Sigmoid colon (tissue), 7 donors: ENCODE measurements around the gene CCS. TPM values are rescaled to one million over a fixed set of nuclear protein-coding genes. Genes with fewer than 3 reads are reported as not detected.

ENCODE experiments used
- DNase-seq: peaks from one replicate; pipeline ENCODE4 v3.0.0-alpha.2; 2019
- H3K27ac ChIP-seq, 4 donors: fragments of 200-600 bp; sonication (generic); one replicate each; pipeline ENCODE4 v1.5.1; 2016 to 2019; ENCODE audit warnings: mild to moderate bottlenecking in 1 of 4
- H3K27me3 ChIP-seq, 3 donors: fragments of 200-600 bp; sonication (generic); one replicate each; pipeline ENCODE4 v1.5.1; 2019; ENCODE audit warnings: mild to moderate bottlenecking in 1 of 3
- H3K36me3 ChIP-seq, 4 donors: fragments of 200-600 bp; sonication (generic); one replicate each; pipeline ENCODE4 v1.5.1; 2016 to 2019
- H3K4me1 ChIP-seq, 4 donors: fragments of 200-600 bp; sonication (generic); one replicate each; pipeline ENCODE4 v1.5.1; 2017 to 2019
- H3K4me3 ChIP-seq, 4 donors: fragments of 200-600 bp; sonication (generic); one replicate each; pipeline ENCODE4 v1.5.1; 2017 to 2019; ENCODE audit warnings: mild to moderate bottlenecking in 2 of 4, moderate library complexity in 1 of 4
- H3K9me3 ChIP-seq, 4 donors: fragments of 200-600 bp in 3 of 4; sonication (generic) in 3 of 4; one replicate each; pipeline versions ENCODE4 v1.5.1 to v1.6.1; 2013 to 2019
- CTCF ChIP-seq, 4 experiments: fragments of 450-650 bp in 3 of 4; fragments of 200-600 bp in 1 of 4; IDR thresholded peaks; one replicate each; pipeline ENCODE4 v1.5.1; 2016 to 2019; ENCODE audit warnings: antibody characterized with exemption in 4 of 4, mild to moderate bottlenecking in 3 of 4, moderate library complexity in 2 of 4
- EP300 ChIP-seq, 4 donors: sonication (generic); formaldehyde crosslinking; IDR thresholded peaks; one replicate each; pipeline ENCODE4 v1.6.1; 2017; ENCODE audit warnings: antibody characterized with exemption in 4 of 4
- POLR2A ChIP-seq, 2 donors: fragments of 450-650 bp; IDR thresholded peaks; one replicate each; pipeline ENCODE4 v1.6.1; 2016; ENCODE audit warnings: antibody characterized with exemption in 2 of 2, mild to moderate bottlenecking in 2 of 2, moderate library complexity in 2 of 2
- POLR2AphosphoS5 ChIP-seq, 4 donors: sonication (generic); formaldehyde crosslinking; IDR thresholded peaks; one replicate each; pipeline ENCODE4 v1.6.1; 2017; ENCODE audit warnings: antibody characterized with exemption in 4 of 4
- WGBS, 2 donors: extraction: QIAGEN DNeasy Blood & Tissue Kit; methylation state at CpG; one replicate each; pipeline ENCODE4 v1.1.7; 2013; 5-methylcytosine and 5-hydroxymethylcytosine counted together
- intact Hi-C: fragments of 100-400 bp; cut with DNase I; formaldehyde crosslinking; loops from one replicate; pipeline ENCODE4 v1.15.1; 2023
- polyA plus RNA-seq, 3 donors: library from polyadenylated mRNA; stranded (reverse); fragments of 200-250 nt; gene quantifications; one replicate each; pipeline ENCODE4 v1.2.3, GENCODE V29; 2013
- total RNA-seq, 4 donors: library from RNA; depleted of rRNA; stranded (reverse); fragments of >200 nt; gene quantifications; one replicate each; pipeline ENCODE4 v1.1.0, GENCODE V29; 2016
- donor health status: healthy with polysubstance abuse.
- donor health status: Bipolar disorder and iron deficiency.
- donor health status: healthy.

CCS gene
- total and polyA plus RNA-seq, 7 donors, result 26.0 to 48.8 (median 40.6) TPM

DNA sequence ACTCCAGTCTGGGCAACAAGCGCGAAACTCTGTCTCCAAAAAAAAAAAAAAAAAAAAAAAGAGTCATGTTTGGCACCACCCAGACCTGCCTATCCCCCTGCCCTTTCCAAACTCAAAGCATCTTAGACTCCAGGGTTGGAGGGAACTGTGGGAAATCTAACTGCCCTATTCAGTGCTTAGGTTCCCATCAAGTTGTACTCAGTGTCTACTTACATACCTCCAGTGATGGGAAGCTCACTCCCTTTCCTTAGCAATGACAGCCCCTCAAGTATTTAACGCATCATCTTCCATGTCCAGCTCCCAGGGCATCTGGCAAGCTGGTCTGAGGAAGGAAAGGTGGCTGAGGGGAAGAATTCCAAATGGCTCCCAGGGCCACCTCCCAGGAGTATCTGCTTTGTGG lies 43.3 kb upstream of the CCS start:
- Histone ChIP-seq H3K36me3 (no peaks in the 10 kb centered on the region), H3K27me3 (no peaks in the 10 kb centered on the region), H3K4me1 (peaks cover 0 to 20% (median 16%) of the 10 kb centered on the region in 4 donors), H3K27ac (no peak overlapping the region), H3K4me3 (no peak overlapping the region), H3K9me3 (no peaks in the 10 kb centered on the region)
- TF ChIP-seq POLR2A (IDR thresholded peaks at IDR 0.05) (no peak), EP300 (IDR thresholded peaks at IDR 0.05) (no peak), POLR2AphosphoS5 (IDR thresholded peaks at IDR 0.05) (no peak), CTCF (IDR thresholded peaks at IDR 0.05) (no peak)
- WGBS, 2 donors, result 73 to 89% methylated on average over 3 of the region's 3 CpGs
- intact Hi-C loops, result no loop called here
- no peak for DNase-seq

DNA sequence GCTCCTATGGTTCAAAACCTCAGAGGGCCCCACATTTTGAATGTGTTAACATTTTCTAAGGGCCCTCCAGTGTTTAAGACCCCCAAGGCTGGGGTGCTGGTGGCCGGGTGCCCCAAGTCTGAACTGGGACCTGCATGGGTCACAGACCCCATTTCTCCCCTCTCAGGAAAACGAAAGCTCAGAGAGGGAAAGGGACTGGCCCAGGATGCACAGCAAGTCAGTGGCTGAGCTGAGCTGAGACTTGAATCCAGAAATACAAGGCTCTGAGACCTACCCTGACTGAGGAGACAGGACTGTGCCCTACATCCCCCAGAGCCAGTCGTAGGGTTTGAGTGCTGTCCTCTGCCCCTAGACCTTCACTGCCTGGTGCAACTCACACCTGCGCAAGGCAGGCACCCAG lies 42.1 kb upstream of the CCS start:
- intact Hi-C loops, result no loop called here
- no peak for DNase-seq
- no peaks in the 10 kb centered on the region for H3K36me3 ChIP-seq
- no peaks in the 10 kb centered on the region for H3K9me3 ChIP-seq
- H3K4me3 ChIP-seq, result no peak overlapping the region
- no peak overlapping the region for H3K27ac ChIP-seq
- H3K27me3 ChIP-seq, result no peaks in the 10 kb centered on the region
- H3K4me1 ChIP-seq, result peaks cover 0 to 11% (median 7%) of the 10 kb centered on the region in 4 donors
- WGBS, 2 donors, result 81 to 88% methylated on average over 4 of the region's 4 CpGs
- TF ChIP-seq EP300 (IDR thresholded peaks at IDR 0.05) (no peak), POLR2AphosphoS5 (IDR thresholded peaks at IDR 0.05) (no peak)

DNA sequence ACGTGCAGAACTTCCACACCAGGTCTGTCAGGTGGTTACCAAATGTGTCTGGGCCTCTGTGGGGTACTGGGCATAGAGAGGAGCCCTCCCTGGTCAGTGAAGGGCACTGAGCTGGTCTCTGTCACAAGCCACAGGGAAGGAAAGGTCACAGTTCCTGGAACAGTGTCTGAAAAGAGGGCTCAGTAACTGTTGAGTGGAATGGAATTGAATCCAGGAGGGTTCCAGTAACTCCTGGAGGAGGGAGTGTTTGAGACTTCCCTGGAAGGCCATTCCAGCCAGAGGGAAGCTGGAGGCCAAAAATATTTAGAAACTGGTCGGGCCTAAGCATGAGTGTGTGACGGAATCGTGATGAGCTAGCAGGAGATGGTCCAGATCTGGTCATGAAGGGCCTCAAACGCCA lies 38.4 kb upstream of the CCS start:
- no peak for DNase-seq

GRCh38 chr11:66555416-66555815 lies 37.6 kb upstream of the CCS start:
- H3K27ac ChIP-seq, result no peak overlapping the region
- DNase-seq, result no peak
- peaks cover 0 to 14% (median 10%) of the 10 kb centered on the region in 4 donors for H3K4me1 ChIP-seq
- no peak overlapping the region for H3K4me3 ChIP-seq
- H3K9me3 ChIP-seq, result no peaks in the 10 kb centered on the region
- no peaks in the 10 kb centered on the region for H3K27me3 ChIP-seq
- intact Hi-C loops, result no loop called here
- 62 to 70% methylated on average over 3 of the region's 3 CpGs for WGBS, 2 donors
- no peaks in the 10 kb centered on the region for H3K36me3 ChIP-seq
- TF ChIP-seq POLR2A (IDR thresholded peaks at IDR 0.05), result no peak
- TF ChIP-seq CTCF (IDR thresholded peaks at IDR 0.05), result no peak
- no peak for TF ChIP-seq EP300 (IDR thresholded peaks at IDR 0.05)
- TF ChIP-seq POLR2AphosphoS5 (IDR thresholded peaks at IDR 0.05), result no peak

More for the DNA sequence above, 38.4 kb upstream of the CCS start:
- no peak overlapping the region for H3K4me3 ChIP-seq
- no peaks in the 10 kb centered on the region for H3K9me3 ChIP-seq
- no peaks in the 10 kb centered on the region for H3K27me3 ChIP-seq
- no peaks in the 10 kb centered on the region for H3K36me3 ChIP-seq
- TF ChIP-seq POLR2AphosphoS5 (IDR thresholded peaks at IDR 0.05), result no peak
- TF ChIP-seq EP300 (IDR thresholded peaks at IDR 0.05), result no peak
- no peak for TF ChIP-seq CTCF (IDR thresholded peaks at IDR 0.05)
- no peak for TF ChIP-seq POLR2A (IDR thresholded peaks at IDR 0.05)
- WGBS, 2 donors, result 84 to 85% methylated on average over 5 of the region's 5 CpGs
- H3K4me1 ChIP-seq, result peaks cover 0 to 13% (median 10%) of the 10 kb centered on the region in 4 donors
- H3K27ac ChIP-seq, result no peak overlapping the region
- intact Hi-C loops, result no loop called here

DNA sequence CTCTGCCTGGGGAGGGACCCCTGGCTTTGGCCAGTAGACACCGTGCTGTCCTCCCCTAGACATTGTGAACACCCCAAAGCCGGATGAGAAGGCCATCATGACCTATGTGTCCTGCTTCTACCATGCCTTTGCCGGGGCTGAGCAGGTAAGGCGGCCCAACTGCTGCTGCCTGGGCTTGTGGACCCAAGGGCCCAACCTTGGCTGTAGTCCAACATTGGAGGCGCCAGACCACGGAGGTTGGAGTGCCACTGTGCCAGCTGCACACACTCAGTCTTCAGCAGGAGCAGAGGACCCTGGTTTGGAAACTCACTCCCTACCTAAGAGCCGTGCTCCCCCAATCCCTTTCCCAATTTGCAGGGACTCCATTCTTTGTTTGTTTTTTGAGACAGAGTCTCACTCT lies 36.9 kb upstream of the CCS start:
- Histone ChIP-seq H3K27ac (no peak overlapping the region), H3K9me3 (no peaks in the 10 kb centered on the region), H3K4me1 (peaks cover 0 to 14% (median 10%) of the 10 kb centered on the region in 4 donors), H3K4me3 (no peak overlapping the region), H3K27me3 (no peaks in the 10 kb centered on the region), H3K36me3 (no peaks in the 10 kb centered on the region)
- no peak for TF ChIP-seq POLR2AphosphoS5 (IDR thresholded peaks at IDR 0.05)
- TF ChIP-seq CTCF (IDR thresholded peaks at IDR 0.05), result no peak
- no peak for TF ChIP-seq POLR2A (IDR thresholded peaks at IDR 0.05)
- no peak for TF ChIP-seq EP300 (IDR thresholded peaks at IDR 0.05)
- no peak for DNase-seq
- WGBS, 2 donors, result 79 to 84% methylated on average over 7 of the region's 7 CpGs
- intact Hi-C loops, result no loop called here
